Endothelial cell of umbilical vein (primary cell): Measurements from ENCODE around the gene ATXN2. TPM values are rescaled to one million over a fixed set of nuclear protein-coding genes. Genes with fewer than 3 reads are reported as not detected.

Source experiments
- BruUV-seq: library from RNA; stranded (reverse); fragments of 400-500 nt; replicated peaks from 2 replicates; lab custom pipeline; 2021; lab: Mats Ljungman, UMichigan
- CTCF ChIA-PET: fragments of 300-600, 350-600 bp; sonication (Branson Sonifier 250); formaldehyde crosslinking; loops from one replicate; lab custom pipeline; 2021; ENCODE audit warnings: antibody characterized with exemption, inconsistent platforms; lab: Charles Lee
- POLR2A ChIA-PET: fragments of 300-600, 350-600 bp; sonication (Branson Sonifier 250); formaldehyde crosslinking; loops from one replicate; lab custom pipeline; 2021; ENCODE audit warnings: antibody characterized with exemption, inconsistent platforms; lab: Charles Lee
- DNase-seq: peaks from one replicate; pipeline ENCODE4 v3.0.0-alpha.2; 2011; ENCODE audit warnings: low read depth, low spot score
- FAIRE-seq: peaks from 2 replicates; lab custom pipeline; 2011; peaks lifted over from hg19 to GRCh38; lab: Jason Lieb, UNC
- H2AFZ ChIP-seq: 2 replicates; pipeline ENCODE4 v1.6.0; 2012; ENCODE audit warnings: low read depth, low read length, control low read depth, inconsistent platforms
- H3K27ac ChIP-seq: 2 replicates; pipeline ENCODE4 v1.5.1; 2011; ENCODE audit warnings: low read depth, mild to moderate bottlenecking, control low read depth, low read length, moderate library complexity; ENCODE audit not compliant: insufficient read depth
- H3K27me3 ChIP-seq, 2 experiments: 2 replicates each; pipeline versions ENCODE4 v1.6.0 to v1.6.1; 2011; ENCODE audit warnings: low read length in 2 of 2, mixed read lengths in 1 of 2; ENCODE audit not compliant: control insufficient read depth in 2 of 2, insufficient read depth in 2 of 2
- H3K36me3 ChIP-seq, 2 experiments: 2 replicates in 1 of 2; 3 replicates in 1 of 2; pipeline ENCODE4 v1.5.1; 2011; ENCODE audit warnings: low read length in 2 of 2, mild to moderate bottlenecking in 1 of 2, moderate library complexity in 1 of 2; ENCODE audit not compliant: control insufficient read depth in 2 of 2, insufficient read depth in 2 of 2; ENCODE audit errors: extremely low read depth in 1 of 2
- H3K4me1 ChIP-seq: 3 replicates; pipeline ENCODE4 v1.5.1; 2011; ENCODE audit warnings: mild to moderate bottlenecking, low read length; ENCODE audit not compliant: control insufficient read depth, insufficient read depth; ENCODE audit errors: extremely low read depth
- H3K4me2 ChIP-seq: 2 replicates; pipeline ENCODE4 v1.6.1; 2011; ENCODE audit warnings: low read length, control low read depth, mixed read lengths; ENCODE audit not compliant: insufficient read depth
- H3K4me3 ChIP-seq, 3 experiments: fragments of 200-600 bp in 1 of 3; sonication (generic), shearing (Covaris generic) in 1 of 3; replicated peaks in 1 of 3; 2 replicates each; pipeline ENCODE4 v1.5.1; 2011 to 2016; ENCODE audit warnings: control low read depth in 3 of 3, low read length in 3 of 3, mild to moderate bottlenecking in 2 of 3, inconsistent platforms in 1 of 3, low read depth in 1 of 3, moderate library complexity in 1 of 3; ENCODE audit not compliant: insufficient read depth in 1 of 3
- H3K79me2 ChIP-seq: 2 replicates; pipeline ENCODE4 v1.6.0; 2012; ENCODE audit warnings: low read length, inconsistent platforms; ENCODE audit not compliant: control insufficient read depth, insufficient read depth
- H3K9ac ChIP-seq: replicated peaks from 2 replicates; pipeline ENCODE3; 2011; ENCODE audit warnings: low read length, control low read depth; ENCODE audit not compliant: insufficient read depth; ENCODE audit errors: extremely low read depth
- H3K9me1 ChIP-seq: replicated peaks from 3 replicates; pipeline ENCODE4 v1.6.0; 2011; ENCODE audit warnings: mild to moderate bottlenecking, low read length; ENCODE audit not compliant: control insufficient read depth, insufficient read depth; ENCODE audit errors: extremely low read depth
- H3K9me3 ChIP-seq: replicated peaks from 2 replicates; pipeline ENCODE4 v1.5.1; 2012; ENCODE audit warnings: low read length, inconsistent platforms; ENCODE audit not compliant: control insufficient read depth, insufficient read depth
- H4K20me1 ChIP-seq: replicated peaks from 2 replicates; pipeline ENCODE3; 2011; ENCODE audit warnings: mild to moderate bottlenecking, low read length; ENCODE audit not compliant: control insufficient read depth, insufficient read depth; ENCODE audit errors: extremely low read depth
- CTCF ChIP-seq, 2 donors: IDR thresholded peaks; 1 replicate in 1 of 2; 2 replicates in 1 of 2; pipeline ENCODE4 v1.5.1; 2011; ENCODE audit warnings: low read length in 2 of 2, mild to moderate bottlenecking in 2 of 2, moderate library complexity in 2 of 2, control low read depth in 1 of 2, inconsistent platforms in 1 of 2, low read depth in 1 of 2; ENCODE audit not compliant: insufficient read depth in 1 of 2; ENCODE audit errors: extremely low read depth in 1 of 2
- EZH2 ChIP-seq: IDR thresholded peaks from 2 replicates; pipeline ENCODE4 v1.6.1; 2012; ENCODE audit warnings: borderline replicate concordance, low read depth, mild to moderate bottlenecking, moderate library complexity, low read length, inconsistent platforms; ENCODE audit not compliant: severe bottlenecking
- FOS ChIP-seq: IDR thresholded peaks from 2 replicates; pipeline ENCODE4 v1.6.1; 2011; ENCODE audit warnings: mild to moderate bottlenecking, low read length, moderate library complexity, borderline replicate concordance; ENCODE audit not compliant: insufficient read depth
- GATA2 ChIP-seq: IDR thresholded peaks from 2 replicates; pipeline ENCODE4 v1.7.0; 2011; ENCODE audit warnings: low read depth, mild to moderate bottlenecking, moderate library complexity, mixed read lengths, low read length; ENCODE audit not compliant: insufficient read length, insufficient read depth
- JUN ChIP-seq: IDR thresholded peaks from 2 replicates; pipeline ENCODE4 v1.6.1; 2011; ENCODE audit warnings: borderline replicate concordance, low read depth; ENCODE audit not compliant: insufficient read length, insufficient read depth
- MYC ChIP-seq: IDR thresholded peaks from one replicate; pipeline ENCODE4 v1.6.1; 2011; ENCODE audit warnings: mild to moderate bottlenecking, low read depth, low read length
- POLR2A ChIP-seq: IDR thresholded peaks from 2 replicates; pipeline ENCODE4 v1.6.1; 2012; ENCODE audit warnings: low read depth, mild to moderate bottlenecking, control low read depth, low read length
- POLR2AphosphoS5 ChIP-seq: IDR thresholded peaks from 2 replicates; pipeline ENCODE4 v1.6.1; 2012; ENCODE audit warnings: low read depth, mild to moderate bottlenecking, control low read depth, low read length, moderate library complexity; ENCODE audit not compliant: insufficient read depth
- dilution Hi-C: fragments of 300-500 bp; cut with MboI; formaldehyde crosslinking; loops from one replicate; pipeline ENCODE4 v1.15.0; 2019; ENCODE audit warnings: low sequenced_read_pairs; ENCODE audit not compliant: extremely low pct_ligation_motif_present
- intact Hi-C: fragments of 100-400 bp; cut with micrococcal nuclease; formaldehyde crosslinking; loops from one replicate; pipeline ENCODE4 v1.10.0; 2022
- polyA plus RNA-seq, 4 experiments: library from polyadenylated mRNA; depleted of rRNA in 3 of 4; stranded (reverse) in 3 of 4; unstranded in 1 of 4; fragments of >200 nt; gene quantifications; 2 replicates each; pipeline versions ENCODE4 v1.2.1 to v1.2.3, GENCODE V29; 2011 to 2012; ENCODE audit warnings: missing spikeins in 1 of 4
- total RNA-seq: library from RNA; stranded (reverse); gene quantifications from 2 replicates; pipeline ENCODE4 v1.2.3, GENCODE V29; 2021
- TF ChIP-seq, protein P1 (sequence below): IDR thresholded peaks from 2 replicates; pipeline ENCODE4 v1.6.1; 2011; ENCODE audit not compliant: insufficient read depth, insufficient read length

ATXN2 gene
- total and polyA plus RNA-seq, 2 donors (not counting 3 experiments of a cell fraction or from before 2014, with no cell fraction given), result 58.9 to 86.7 TPM

- Histone ChIP-seq H3K9ac (peak overlapping the region; percentile 29), H3K4me3 (no peak overlapping the region), H3K27me3 (no peaks in the 10 kb centered on the region), H3K4me2 (peak overlapping the region; percentile 23), H3K4me1 (peaks cover 80% of the 10 kb centered on the region), H2AFZ (no peak overlapping the region), H3K36me3 (peaks cover 0 to 9% of the 10 kb centered on the region in 2 experiments), H3K9me1 (no peaks in the 10 kb centered on the region), H3K9me3 (no peaks in the 10 kb centered on the region), H3K79me2 (peaks cover 99% of the 10 kb centered on the region), H4K20me1 (peaks cover 3% of the 10 kb centered on the region), H3K27ac (peak overlapping the region; percentile 72)
- dilution Hi-C loops (no loop called here), intact Hi-C loops (loop anchor here (1.0 kb wide), 2 partner anchors 18 kb away; no protein-coding TSS in a partner anchor)
- CTCF ChIA-PET, result interaction anchor here (1.4 to 6.1 kb wide), 3 partner anchors 15 to 31 kb away, joined by 9 to 48 read pairs (median 15); no protein-coding TSS in a partner anchor
- BruUV-seq, result no TSS peak
- DNase-seq, result no peak
- no peak for TF ChIP-seq CTCF (IDR thresholded peaks at IDR 0.05; ENCODE audit: extremely low read depth in 1 of 2, insufficient read depth in 1 of 2, low read depth in 1 of 2, low read length in 2 of 2)
- TF ChIP-seq MYC, result no peak
- no peak for TF ChIP-seq JUN
- TF ChIP-seq POLR2AphosphoS5, result no peak
- no peak for TF ChIP-seq FOS
- no peak for TF ChIP-seq GATA2
- TF ChIP-seq, protein P1, sequence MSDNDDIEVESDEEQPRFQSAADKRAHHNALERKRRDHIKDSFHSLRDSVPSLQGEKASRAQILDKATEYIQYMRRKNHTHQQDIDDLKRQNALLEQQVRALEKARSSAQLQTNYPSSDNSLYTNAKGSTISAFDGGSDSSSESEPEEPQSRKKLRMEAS, result no peak
- no peak for TF ChIP-seq POLR2A
- TF ChIP-seq EZH2, result no peak
- no peak for FAIRE-seq
- POLR2A ChIA-PET, result no interaction called here
Measured at GRCh38 chr12:111428081-111428727, 170.9 kb downstream of the ATXN2 start.
